ENCODE data around the gene CNBP. TPM values are rescaled to one million over a fixed set of nuclear protein-coding genes. Genes with fewer than 3 reads are reported as not detected.

The CNBP gene
- total RNA-seq, 4 donors from 2014 or later = 438 to 508 (median 456) TPM

GRCh38 chr3:129122412-129123011 is 61.2 kb downstream of the CNBP start:
- no peak for TF ChIP-seq CTCF (IDR thresholded peaks at IDR 0.05; ENCODE audit: low read depth)

GRCh38 chr3:129121792-129122411 is 61.8 kb downstream of the CNBP start, which contains the start of gene RAB43:
Gene RAB43 (minus strand): TSS chr3:129121804. CDS start chr3:129121489, 315 bp downstream.
- TF ChIP-seq CTCF (IDR thresholded peaks at IDR 0.05; ENCODE audit: low read depth) = no peak

GRCh38 chr3:129121016-129121791 is 62.5 kb downstream of the CNBP start:
- no peak for TF ChIP-seq CTCF (IDR thresholded peaks at IDR 0.05; ENCODE audit: low read depth)

- TF ChIP-seq CTCF (IDR thresholded peaks at IDR 0.05; ENCODE audit: low read depth) = no peak
Observed at GRCh38 chr3:129120254-129121004, 63.3 kb downstream of the CNBP start.

DNA sequence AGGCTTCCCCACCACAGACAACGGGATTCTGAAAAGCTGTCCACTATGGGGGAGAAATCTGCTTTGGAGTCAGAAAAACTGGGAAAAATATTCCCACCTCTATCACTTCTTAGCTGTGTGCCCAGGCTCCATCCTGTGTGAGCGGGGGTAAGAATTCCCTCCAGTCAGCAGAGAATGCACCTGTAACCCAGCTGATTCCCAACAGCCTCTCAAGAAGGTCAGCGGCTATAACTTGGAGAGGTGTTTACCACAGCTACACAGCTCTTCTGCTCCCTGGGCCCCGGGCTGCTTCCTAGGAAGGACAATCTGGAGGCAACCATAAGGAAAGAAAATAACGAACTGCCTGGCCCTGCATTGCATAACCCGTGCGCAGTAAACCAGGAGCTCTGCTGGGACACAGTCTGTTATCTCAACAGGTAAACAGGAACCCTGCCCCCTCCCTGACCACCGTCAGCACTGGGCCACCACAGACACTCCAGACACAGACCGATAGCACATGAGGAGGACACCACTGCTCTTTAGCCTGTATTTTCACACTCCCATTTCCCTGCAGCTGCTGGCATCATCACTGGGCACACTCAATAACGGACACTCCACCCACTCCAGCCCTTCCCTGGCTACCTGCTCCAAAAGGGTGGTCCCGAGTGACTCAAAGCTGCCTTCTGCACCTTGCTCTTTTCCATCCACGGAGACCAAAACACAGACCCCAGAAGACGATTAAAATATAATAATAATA is 64.2 kb downstream of the CNBP start:
- TF ChIP-seq CTCF (IDR thresholded peaks at IDR 0.05; ENCODE audit: low read depth) = no peak

DNA sequence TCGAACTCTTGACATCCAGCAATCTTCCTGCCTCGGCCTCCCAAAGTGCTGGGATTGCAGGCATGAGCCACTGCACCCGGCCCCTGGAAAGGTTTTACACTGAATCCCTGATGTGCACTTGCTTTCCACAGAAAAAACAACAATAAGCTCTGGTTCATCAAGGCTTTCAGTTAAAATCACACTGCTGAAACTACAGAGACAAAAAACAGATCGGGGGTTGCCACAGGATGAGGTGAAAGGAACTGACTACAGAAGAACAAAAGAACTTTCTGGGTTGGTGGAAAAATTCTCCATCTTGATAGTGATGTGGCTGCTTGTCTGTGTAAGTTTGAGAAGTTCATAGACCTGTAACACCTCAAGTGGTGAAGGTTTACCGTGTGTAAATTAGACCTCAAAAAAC is 65.0 kb downstream of the CNBP start:
- TF ChIP-seq CTCF (IDR thresholded peaks at IDR 0.05; ENCODE audit: low read depth) = no peak

Small RNAs within 50 kb of the gene (small RNA-seq; reads per million reads assigned to genes)
- gene RPS27P12 = not detected

Other genes starting within 250 kb of the CNBP start
- 1 to 10 TPM in 2 of 4 donors, under 1 TPM in 2; 0.22 to 1.5 (median 0.90) TPM for gene CFAP92, start 189.8 kb downstream of the CNBP start, total RNA-seq
- gene EFCC1, start 182.6 kb downstream of the CNBP start, total RNA-seq = 1 to 10 TPM in 2 of 4 donors, under 1 TPM in 2; 0.33 to 3.8 (median 0.72) TPM
- not detected for gene GP9, start 123.1 kb downstream of the CNBP start, total RNA-seq
- 10 to 100 TPM in 2 of 4 donors, 1 to 10 TPM in 2; 6.3 to 16.4 (median 9.9) TPM for gene RAB43, start 62.1 kb downstream of the CNBP start, total RNA-seq
- gene ISY1, start 22.8 kb downstream of the CNBP start, total RNA-seq = 10 to 100 TPM; 15.8 to 23.0 (median 19.3) TPM
- 100 to 1,000 TPM in 2 of 4 donors, 10 to 100 TPM in 2; 81.9 to 105 (median 91.8) TPM for gene COPG1, start 65.7 kb upstream of the CNBP start, total RNA-seq
- gene HMCES, start 95.0 kb upstream of the CNBP start, total RNA-seq = 10 to 100 TPM; 23.6 to 62.9 (median 28.2) TPM
- gene EFCAB12, start 244.7 kb upstream of the CNBP start, total RNA-seq = 1 to 10 TPM in 1 of 4 donors, under 1 TPM in 1, not detected in 2; 0.94 to 1.0 TPM

Data from subcutaneous adipose tissue (tissue), 4 donors.